ENCODE results near the gene TOMM20.
A peak's percentile ranks its signal among the peaks of the same experiment; 100 is the strongest.
"Not testable (repeated sequence)": the region's sequence is repeated elsewhere in the genome, so short reads cannot be mapped to it uniquely, and the experiment has no call there.

The TOMM20 gene

GRCh38 chr1:235077571-235078479 is 50.8 kb downstream of the TOMM20 start:
- peak; percentile 33 for DNase-seq

- no peak for DNase-seq
Observed at GRCh38 chr1:235077163-235077540, 51.5 kb downstream of the TOMM20 start.

DNA sequence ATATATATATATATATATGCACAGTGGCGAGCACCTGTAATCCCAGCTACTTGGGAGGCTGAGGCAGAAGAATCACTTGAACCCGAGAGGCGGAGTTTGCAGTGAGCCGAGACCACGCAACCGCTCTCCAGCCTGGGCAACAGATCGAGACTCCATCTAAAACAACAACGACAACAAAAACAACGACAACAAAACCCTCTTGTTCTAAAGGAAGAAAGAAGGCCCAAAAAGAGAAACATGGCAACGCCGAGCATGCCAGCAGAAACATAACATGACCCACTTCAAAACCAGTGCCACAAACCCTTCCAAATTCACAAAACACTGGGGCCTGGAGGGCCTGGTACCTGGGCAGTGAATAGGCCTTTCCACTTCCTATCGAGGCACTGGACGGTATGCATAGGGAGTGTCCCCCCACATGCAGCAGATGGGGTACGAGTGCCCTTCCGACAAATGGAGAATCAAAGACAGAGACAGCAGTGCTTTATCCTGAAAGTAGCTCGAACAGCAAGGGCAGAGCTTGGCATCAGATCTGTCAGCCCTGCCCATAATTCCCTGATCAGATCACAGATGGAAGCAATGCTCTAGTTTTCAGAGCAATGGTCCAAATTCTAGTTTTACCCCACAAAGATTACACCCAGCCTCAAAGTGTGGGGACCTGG is 52.0 kb downstream of the TOMM20 start:
- DNase-seq, result no peak

DNA sequence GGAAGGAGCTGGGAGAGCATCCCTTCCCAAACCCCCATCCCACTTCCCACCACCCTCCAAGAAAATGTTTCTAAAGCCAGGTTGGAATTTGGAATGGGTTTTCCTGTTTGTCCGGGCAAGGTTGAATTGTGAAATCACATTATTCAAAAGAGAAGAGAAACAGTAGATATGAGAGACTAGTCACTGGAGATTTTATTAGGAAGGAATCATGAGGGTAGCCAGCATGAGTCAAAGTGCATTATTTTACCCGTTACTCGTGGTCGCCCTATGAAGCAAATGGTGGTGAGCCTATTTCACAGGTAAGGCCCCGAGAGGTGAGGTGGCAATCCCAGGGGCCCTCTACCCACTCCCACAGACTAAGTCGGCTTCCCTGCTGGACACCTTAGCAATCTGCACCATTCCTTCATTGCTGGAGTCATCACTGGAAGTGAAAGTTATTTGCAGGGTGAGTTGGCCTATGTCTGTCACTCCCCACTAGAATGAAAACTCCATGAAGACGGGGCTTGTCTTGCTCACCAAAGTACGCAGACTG is 52.8 kb downstream of the TOMM20 start:
- DNase-seq, result peak; percentile 50

DNA sequence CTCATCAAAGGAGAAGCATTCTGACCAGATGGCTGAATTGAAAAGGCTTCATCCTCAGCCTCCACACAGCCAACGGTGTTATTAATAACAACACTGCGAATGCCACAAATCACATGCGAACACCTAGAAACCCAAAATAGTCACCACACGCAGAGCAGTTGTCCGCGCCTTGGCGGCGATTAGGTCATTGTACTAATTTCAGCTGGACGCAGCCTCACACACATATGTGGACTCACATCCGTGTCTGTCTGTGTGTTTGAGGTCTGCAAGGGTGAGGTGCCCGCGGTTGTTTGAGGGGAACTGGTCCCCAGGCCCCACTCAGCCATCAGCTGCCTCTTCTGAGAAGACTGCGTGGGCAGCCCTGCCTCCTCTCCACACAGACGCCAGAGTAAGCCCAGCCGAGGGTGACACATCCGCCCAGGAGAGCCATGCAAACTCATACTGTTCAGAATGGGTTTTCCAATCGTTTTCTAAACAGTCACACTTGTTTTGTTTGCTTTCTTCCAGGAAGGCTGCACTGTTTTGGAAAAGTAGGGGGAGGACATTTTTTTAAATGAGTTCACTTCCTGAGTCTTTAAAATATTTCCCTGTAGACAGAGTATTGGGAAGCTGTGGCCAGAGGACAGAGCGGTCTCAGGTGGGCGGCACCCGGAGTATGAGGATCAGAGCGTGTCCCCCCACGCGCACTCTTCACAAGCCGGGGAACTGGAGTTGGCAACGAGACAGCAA is 53.4 kb downstream of the TOMM20 start:
- DNase-seq, result peak; percentile 85

- DNase-seq, result peak; percentile 77
Observed at GRCh38 chr1:235074523-235075047, 54.1 kb downstream of the TOMM20 start.

GRCh38 chr1:235073968-235074522 is 54.6 kb downstream of the TOMM20 start:
- no peak for DNase-seq

DNA sequence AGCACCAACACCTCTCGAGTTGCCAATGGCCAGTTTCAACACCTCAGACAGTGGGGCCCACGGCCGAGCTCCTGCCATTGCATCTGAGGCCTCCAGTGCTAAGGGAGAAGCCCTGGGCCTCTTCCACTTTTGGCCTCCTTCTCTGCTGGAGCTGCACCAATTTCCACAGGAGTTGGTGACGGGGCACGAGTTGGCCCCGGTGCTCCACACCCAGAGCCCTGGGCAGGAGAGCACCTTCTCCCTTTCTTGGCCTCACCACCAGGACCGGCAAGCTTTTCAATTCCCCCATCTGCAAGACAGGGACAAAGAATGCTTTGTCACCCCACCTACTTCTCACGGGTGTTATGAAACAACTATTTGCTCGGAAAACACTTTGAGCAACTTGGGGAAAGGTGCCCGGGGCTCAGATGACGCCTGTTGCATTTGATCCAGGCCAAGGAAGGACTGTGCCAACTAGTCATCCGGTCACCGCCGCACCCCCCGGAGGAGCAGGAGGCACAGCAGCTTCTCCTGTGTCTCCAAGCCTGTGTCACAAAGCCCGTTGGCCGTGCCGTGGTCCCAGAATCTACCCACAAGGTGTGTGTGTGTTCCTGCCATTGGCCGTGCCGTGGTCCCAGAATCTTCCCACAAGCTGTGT is 55.2 kb downstream of the TOMM20 start:
- DNase-seq, result no peak

DNA sequence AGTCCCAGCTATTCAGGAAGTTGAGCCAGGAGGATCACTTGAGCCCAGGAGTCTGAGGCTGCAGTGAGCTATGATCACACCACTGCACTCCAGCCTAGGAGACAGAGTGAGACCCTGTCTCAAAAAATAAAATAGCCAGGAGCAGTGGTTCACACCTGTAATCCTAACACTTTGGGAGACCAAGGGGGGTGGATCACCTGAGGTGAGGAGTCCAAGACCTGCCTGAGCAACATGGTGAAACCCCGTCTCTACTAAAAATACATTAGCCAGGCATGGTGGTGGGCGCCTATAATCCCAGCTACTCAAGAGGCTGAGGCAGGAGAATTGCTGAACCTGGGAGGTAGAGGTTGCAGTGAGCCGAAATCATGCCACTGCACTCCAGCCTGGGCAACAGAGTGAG is 56.1 kb downstream of the TOMM20 start:
- not testable (repeated sequence) for DNase-seq

- DNase-seq, result no peak
Observed at GRCh38 chr1:235072096-235072495, 56.5 kb downstream of the TOMM20 start.

- no peak for DNase-seq
Observed at GRCh38 chr1:235070819-235071218, 57.8 kb downstream of the TOMM20 start.

DNA sequence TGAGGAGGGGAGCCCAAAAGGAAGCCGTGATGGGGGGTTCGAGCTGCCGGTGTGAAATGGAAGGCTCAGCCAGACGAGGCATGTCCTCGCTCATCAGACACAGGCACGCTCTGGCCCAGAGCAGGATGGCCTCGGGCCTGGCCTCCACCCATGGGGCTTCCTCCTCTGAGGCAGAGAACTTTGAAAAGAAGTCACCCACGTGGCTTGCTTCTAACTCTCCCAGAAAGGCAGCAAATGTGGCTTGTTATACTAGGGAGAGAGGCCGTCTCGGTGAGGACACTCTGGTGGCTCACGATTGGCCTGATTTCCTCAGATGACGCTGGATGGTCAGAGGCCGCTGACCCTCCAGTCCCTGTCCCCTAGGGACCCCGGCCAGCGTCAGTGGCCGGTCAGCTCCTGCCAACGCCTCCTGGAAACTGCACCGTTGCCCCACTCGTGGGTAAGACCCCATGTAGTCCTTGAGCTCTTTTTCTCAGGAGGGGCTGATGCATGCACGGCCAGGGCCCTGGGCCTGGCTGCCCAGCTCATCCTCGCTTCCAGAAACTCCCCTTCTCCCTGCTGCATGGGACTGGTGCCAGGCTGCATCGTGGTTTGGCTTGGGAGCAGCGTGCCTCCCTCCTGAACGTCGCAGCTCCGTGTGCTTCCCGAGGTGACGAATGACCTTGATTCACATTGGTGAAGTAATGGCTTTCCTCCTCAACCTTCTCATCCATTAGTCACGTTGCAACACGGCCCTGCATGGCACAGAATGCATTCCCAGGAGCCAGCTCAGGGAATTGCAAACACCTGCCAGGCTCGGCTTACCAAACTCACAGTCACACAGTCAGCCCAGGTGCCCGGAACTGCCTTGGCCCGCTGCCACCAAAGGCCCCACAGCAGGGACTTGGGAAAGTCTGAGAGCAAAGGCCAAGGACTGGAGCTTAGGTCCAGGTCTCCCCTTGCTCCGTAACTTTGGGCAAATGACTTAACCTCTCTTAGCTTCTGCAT is 58.8 kb downstream of the TOMM20 start:
- no peak for DNase-seq

- DNase-seq, result no peak
Observed at GRCh38 chr1:235069176-235069575, 59.5 kb downstream of the TOMM20 start.

- no peak for DNase-seq
Observed at GRCh38 chr1:235068158-235069121, 60.2 kb downstream of the TOMM20 start.

- DNase-seq, result no peak
Observed at GRCh38 chr1:235067396-235068157, 61.1 kb downstream of the TOMM20 start.

- no peak for DNase-seq
Observed at GRCh38 chr1:235063068-235063765, 65.4 kb downstream of the TOMM20 start.

DNA sequence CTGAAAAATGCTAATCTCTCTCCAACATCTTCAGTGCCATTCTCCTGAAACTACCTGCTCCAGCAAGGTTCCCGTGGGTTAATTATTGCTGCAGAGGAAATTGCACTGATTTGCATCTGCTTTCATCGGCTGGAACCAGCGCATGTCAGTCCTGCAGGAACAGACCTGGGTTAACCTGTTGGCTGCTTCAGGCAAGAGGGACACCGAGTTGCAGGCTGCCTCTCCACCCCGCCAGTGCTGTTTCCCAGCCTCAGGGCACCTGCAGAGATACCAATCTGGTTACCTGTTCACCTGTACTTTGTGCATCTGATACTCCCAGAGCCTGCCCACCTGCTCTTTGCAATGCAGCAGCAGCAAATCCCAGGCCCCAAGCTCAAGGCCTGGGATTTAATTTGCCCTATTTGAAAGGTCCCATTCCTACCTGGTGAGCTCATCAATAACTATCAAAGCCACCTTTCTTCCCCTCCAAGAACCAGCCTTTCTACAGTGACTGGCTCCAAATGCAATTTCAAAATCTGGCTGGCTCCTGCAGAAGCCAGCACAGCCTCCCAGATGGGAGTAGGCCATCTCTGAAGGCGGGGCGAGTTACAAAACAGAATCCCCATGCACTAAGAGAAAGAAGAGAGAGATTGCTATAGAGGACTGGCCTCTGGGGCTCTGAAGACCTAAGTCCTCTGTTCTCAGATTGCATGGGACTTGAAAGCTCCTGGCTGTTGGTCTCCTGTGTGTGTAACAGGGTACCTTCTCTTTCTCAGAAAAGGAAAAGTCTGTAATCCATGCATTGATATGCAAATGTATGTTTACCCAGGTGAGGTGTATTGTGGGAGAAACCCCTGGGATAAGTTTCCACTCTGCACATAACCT is 67.8 kb downstream of the TOMM20 start:
- no peak for DNase-seq
